NCI-H2227 treated with DMSO at 0.1 percent for 48 hours (cell line): ENCODE results near the gene NXN.
"Not testable (repeated sequence)": the region's sequence is repeated elsewhere in the genome, so short reads cannot be mapped to it uniquely, and the experiment has no call there.

Experiments
- DNase-seq: peaks from one replicate; lab custom pipeline; 2025; lab: John Stamatoyannopoulos, UW

Gene NXN

DNA sequence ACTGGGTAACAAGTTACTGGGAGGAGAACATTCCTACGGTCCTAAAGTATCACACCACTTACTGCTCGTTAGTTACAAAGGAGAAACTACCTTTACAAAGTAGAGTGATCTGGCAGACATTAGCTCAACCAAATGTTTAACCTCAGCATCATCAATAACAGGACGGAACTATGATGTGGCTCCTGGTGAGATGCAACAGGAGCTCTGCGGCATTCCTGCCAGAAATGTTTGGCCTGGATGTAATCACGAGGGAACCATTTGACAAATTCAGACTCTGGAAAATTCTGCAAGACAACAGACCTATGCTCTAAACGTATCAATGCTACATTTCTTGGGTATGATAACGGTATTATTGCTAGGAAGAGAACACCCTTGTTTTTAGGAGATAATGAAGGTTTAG lies 117.0 kb downstream of the NXN start:
- DNase-seq = no peak

DNA sequence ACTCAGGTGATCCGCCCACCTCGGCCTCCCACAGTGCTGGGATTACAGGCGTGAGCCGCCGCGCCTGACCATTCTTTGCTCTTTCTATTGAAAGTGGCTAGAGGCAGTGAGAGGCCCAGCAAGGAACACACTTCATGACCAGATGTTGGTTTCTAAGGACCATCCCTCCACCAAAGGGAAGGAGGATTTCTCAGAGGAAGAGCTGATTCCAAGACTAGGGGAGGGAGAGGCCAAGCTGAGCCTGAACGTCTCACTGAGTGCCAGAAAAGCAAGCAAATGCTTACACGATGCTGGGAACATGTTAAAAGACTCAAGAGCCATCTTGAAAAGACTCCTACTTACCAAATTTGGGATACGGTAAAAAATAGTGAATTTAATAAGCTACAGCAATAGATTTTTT lies 118.2 kb downstream of the NXN start:
- no peak for DNase-seq

DNA sequence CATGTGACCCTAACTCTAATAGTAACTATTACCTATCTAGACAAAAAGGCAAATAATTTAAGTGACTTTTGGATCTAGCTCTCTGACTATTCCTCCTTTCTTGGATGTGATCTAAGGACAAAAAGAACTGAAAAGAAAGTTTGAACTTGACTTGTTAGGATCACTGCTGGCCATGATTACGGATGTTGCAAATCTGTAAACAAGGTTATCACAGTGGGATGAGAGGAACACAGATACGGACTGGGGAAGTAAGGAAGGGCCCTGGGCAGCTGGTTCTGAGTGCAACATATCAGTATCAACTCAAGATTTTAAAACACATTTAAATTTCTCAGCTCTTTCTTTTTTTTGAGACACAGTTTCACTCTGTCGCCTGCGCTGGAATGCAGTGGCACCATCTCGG lies 118.8 kb downstream of the NXN start:
- DNase-seq = no peak

DNA sequence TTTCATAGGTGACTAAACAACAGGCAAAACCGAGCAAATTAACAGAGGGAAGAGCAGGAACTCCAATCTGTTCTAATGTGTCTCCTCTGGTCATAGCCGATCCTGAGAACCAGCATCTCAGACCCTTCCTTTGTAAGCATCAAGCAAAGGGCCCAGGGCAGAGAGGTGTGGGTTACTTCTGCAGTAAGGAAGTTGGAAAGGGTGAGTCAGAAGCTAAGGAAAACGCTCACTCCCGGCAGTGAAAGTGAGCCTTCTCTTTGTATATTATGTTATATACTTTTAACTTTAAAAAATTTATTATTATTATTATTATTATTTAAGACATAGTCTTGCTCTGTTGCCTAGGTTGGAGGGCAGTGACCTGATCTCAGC lies 119.8 kb downstream of the NXN start:
- DNase-seq = no peak

DNA sequence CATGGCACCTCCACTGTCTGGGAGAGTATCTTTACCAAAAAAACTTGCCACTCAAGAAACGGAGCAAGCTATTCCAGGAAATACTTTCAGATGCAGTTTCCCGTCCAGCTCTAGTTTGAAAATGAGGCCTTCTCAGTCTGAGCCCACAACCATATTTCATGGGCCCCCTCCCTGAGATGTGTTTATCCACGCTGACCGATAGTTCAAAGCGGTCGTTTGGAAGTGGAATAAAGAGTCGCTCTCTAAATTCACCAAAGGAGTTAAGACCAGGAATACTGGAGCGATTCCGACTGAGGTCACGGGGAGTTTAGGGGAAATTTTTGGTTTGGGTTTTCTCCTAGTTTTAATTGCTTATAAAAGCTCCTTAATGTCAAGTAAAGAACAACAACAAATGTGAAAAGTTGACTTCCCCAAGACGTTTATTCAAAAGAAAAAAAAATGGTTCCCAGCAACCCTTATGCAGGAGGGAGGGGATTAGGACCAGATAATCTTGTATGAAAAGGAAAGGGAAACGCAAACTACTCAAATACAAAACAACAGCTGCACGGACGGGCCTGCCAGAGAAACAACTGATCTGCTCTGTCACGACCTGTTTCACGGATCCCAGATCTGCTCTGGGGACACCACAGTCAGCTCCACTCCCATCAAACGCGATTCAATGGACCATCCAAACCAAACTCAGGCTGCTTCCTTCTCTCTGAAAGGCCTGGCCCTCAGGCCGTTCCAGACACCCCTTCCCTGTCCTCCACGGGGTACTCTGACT lies 120.3 kb downstream of the NXN start:
- DNase-seq = no peak

DNA sequence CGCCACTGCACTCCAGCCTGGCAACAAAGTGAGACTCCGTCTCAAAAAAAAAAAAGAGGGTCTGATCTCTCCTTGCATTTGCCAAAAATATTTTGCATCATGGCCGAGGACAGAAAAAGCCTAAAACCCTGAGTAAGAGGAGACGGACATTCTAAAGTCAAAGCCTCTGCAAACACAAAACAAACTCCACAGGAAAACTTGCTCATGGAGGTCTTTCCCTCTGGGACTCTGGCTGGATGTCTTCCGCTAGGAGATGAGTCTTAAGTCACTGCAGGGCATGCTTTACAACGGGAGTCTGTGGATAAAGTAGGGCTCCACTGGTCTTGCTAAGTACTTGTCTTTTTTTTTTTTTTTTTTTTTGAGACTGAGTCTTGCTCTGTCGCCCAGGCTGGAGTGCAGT lies 123.4 kb downstream of the NXN start:
- no peak for DNase-seq

DNA sequence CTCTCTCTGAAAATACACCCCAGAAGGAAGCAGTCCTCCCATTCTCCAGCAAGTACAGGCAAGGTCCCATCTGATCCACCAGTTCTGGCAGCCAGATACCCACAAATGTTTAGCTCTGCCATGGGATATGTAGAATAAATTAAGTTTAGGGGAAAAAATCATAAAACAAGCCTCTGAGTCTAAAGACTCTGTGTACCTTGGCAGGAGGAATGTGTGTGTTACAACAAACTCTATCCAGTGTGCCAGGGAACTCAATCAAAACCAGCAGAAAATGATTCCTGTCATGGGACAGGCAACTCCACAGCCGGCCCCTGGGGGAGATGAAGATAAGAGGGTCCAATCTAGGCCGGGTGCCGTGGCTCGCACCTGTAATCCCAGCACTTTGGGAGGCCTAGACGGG lies 124.0 kb downstream of the NXN start:
- no peak for DNase-seq

DNA sequence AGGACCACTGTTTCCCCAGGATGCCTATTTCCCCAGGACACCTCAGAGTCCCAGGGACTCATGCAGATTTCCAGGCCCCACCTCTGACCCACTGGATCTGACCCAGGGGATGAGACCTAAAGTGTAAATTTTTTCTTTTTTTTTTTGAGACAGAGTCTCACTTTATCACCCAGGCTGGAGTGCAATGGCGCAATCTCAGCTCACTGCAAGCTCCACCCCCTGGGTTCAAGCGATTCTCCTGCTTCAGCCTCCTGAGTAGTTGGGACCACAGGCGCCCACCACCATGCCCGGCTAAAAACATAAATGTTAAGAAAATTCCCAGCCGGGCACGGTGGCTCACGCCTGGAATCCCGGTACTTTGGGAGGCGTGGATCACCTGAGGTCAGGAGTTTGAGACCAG lies 126.7 kb downstream of the NXN start:
- DNase-seq = not testable (repeated sequence)

DNA sequence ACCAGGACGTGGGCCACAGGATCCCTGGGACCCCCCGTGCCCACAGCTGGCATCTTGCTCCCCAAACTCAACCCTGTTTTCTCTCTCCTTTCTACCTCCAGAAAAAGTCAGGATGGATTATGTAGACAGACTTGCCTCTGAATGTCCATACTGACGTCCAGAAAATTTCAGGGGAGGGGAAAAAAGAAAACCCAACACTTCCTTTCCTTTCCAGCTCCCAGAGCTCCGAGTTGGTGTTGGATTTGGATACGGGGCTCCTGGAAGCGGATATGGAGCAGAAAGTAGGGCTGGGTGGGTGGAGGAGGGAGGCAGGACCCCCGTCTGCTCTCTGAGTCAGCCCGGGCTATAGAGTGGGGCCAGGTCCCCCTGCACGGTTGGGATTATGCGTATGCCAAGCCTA lies 127.2 kb downstream of the NXN start:
- DNase-seq = no peak

DNA sequence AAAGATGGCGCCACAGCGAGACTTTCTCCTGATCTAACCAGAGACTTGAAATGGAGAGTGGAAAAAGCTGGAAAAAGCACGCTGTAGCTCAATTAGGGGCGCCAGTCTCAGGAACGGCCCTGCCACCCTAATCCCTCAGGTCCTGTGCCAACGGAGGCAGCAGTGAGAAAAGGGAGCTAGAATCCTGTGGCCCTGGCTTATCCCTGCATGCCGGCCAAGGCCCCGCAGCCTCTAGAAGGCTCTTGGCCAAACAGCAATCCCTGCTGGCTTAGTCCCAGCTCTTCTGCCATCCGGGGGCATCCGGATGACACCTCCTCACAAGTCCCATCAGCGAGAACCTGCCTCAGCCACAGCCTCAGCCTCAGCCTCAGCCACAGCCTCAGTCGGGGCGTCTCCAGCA lies 127.7 kb downstream of the NXN start:
- no peak for DNase-seq

DNA sequence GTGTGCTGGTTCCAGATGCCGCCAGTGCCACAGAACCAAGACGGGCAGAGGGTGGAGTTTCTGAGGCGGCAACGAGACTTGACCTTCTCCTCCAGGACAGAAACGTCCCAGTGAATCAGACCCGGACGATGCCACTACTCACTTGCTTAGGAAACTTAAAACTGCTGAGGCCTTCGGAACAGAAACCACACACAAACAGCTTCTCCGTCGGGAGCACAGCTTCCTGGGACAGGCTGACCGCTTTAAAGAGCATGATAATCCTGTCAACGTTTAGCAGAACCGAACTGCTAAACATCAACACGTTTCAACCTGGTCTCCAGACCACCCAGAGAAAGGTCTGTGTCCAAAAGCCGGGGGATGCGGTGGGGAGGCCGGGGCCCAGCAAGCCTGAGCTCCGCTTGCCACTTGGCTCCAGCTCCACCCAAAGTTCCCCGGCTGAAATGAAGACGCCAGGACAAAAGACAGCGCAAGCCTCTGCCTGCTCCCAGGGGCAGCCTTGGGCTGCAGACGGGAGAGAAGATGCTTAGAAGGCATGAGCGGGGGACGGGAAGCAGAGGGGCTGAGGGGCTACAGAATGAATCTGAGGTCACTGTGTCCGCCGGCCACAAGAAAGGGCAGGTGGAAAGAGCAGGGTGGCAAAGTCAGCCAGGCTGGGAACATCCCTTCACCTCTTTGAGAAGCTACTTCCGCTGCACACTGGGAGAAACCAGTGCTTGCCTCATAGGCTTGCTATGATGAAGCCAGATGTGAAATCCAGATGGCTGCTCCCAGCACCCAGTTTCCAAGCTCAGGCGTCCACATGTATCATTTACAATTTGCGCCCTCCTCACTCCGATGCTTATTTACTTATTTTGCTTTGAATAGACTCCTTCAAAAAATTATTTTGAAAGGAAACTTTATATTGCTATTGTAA lies 128.5 kb downstream of the NXN start:
- DNase-seq = no peak

DNA sequence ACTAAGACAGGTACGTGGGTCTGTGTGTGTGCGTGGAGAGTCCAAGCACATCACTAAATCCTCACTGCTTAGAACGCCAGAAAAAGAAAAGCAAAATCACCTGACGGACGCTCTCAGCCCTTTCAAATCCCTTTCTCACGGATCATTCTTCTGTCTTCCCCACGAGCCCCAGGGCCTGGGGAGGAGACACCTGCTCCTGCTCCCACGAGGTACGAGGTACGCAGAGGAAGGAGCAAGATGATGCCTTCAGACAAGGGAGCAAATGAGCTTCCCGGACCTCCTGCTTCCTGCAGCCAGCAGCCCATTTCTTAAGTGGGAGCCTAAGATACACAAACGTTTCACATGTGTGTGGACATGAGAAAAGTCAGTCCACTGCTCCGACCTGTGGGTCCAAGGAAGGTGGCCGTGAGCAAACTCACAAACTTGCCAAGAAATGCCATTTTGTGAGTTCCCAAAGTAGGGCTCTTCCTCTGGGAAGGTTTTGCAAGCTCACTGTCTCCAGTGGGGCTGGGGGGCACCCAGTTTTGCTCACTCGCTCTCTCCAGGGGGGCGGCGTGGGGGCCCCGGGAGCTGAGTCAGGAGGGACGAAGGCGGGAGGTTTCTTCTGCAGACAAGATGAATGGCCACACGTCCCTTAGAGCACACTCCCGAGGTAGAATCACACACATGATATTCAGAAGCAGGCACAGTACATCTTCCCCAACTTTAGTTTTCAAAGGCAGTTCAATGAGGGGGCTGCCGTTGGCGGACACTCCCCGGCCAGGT lies 129.3 kb downstream of the NXN start:
- no peak for DNase-seq

DNA sequence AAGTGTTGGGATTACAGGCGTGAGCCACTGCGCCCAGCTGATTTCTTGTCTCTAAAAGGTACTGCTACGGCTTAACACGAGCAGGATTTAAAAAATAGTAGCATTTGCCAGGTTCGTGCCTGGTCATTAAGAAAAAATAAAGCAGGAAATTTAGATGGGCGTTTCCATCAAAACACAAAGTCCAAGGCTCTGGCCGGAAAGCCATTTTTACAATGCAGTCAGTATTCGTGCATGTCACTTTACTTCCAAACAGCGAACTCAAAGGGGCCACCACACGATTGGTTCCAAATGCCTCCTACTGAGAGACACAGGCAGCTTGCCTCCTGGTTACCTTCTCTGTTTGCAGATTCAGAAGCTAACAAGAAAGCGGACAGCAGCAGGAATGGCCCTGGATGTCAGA lies 131.2 kb downstream of the NXN start:
- DNase-seq = no peak

DNA sequence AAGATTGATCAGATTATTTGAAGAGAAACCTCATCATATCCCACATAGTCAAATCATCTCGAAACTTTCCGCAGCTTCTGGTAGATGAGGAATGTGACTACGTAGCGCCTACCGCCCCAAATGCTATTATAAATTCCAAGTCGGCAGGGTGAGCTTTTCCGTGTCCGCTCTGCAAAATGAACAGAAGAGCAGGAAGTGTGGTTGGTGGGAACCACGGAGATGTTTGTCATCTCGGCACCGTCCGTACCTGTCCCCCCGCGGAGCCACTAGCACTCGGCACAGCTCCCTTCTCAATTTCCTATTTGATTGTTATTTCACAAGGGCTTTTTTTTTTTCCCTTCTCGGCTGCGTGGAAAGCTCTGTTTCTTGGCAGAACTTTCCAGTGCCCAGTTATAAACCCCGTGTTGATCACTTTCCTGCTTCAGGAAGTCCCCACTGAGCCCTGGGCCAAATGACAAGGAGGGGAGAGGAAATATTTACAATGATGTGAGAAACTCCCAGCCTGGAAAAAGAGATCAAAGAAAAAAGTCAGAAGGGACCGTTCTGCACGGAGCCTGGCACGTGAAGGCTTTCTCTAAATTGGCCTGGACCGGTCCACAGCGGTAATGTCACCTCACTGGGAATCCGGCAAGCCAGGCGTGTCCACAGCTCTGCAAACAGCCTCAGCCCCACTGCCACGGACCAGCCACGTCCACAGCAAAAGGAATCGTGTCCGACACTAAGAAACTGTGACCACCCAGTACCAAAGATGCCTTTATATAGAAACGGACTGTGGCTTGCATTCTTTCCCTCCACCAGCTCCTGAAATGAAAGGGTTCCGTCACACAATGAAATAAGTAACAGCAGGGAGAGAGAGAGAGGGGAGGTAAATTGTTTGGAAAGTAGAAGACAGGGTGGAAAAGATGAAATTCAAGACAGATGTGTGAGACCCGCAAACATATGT lies 132.4 kb downstream of the NXN start:
- no peak for DNase-seq

DNA sequence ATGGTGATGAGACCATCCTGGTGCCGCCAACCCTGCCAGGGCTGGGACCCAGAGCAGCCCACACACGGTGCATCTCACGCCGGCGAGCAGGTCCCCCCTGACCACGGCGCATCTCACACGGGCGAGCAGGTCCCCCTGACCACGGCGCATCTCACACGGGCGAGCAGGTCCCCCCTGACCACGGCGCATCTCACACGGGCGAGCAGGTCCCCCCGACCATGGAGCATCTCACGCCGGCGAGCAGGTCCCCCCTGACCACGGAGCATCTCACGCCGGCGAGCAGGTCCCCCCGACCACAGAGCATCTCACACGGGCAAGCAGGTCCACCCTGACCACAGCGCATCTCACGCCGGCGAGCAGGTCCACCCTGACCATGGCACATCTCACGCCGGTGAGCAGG lies 138.3 kb downstream of the NXN start:
- DNase-seq = no peak

DNA sequence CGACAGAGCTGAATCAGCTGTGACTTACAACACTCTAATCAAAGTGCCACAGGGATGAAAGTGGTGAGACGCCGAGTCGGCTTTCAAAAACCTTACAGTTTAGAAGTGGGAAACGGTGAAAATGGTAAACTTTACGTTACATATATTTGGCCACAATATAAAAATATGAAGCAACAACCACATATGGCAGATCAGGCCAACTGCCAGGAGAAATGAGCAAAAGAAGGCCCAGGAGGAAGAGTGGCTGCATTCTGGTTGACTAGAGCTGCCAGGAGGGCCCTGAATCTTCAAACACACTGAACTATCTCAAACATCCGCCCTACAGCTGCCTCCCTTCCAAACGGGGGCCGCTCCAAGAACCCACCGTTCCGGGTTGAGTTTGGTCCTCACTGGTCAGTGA lies 141.1 kb downstream of the NXN start:
- no peak for DNase-seq

DNA sequence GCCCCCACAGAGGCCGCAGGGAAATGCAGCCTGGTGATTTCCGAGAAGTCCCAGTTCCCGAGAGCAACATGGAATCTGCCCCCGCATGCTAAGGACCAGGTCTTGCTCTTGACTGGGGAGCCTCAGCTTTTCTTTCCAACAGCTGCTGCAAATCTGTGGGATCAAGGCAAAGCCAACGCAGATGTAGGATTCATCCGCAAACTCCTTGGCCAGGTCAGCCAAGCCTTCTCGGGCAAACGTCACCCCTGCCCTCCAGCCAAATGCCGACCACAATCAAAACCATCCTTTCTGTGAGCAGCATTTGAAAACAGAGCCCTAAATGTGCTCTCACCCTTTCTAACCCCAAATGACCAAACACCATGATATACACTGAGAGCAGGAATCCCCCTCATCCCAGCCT lies 143.4 kb downstream of the NXN start:
- no peak for DNase-seq

DNA sequence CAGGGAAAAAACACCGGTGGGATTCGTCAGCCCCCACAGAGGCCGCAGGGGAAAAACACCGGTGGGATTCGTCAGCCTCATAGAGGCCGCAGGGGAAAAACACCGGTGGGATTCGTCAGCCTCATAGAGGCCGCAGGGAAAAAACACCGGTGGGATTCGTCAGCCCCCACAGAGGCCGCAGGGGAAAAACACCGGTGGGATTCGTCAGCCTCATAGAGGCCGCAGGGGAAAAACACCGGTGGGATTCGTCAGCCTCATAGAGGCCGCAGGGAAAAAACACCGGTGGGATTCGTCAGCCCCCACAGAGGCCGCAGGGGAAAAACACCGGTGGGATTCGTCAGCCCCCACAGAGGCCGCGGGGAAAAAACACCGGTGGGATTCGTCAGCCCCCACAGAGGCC lies 143.9 kb downstream of the NXN start:
- not testable (repeated sequence) for DNase-seq

DNA sequence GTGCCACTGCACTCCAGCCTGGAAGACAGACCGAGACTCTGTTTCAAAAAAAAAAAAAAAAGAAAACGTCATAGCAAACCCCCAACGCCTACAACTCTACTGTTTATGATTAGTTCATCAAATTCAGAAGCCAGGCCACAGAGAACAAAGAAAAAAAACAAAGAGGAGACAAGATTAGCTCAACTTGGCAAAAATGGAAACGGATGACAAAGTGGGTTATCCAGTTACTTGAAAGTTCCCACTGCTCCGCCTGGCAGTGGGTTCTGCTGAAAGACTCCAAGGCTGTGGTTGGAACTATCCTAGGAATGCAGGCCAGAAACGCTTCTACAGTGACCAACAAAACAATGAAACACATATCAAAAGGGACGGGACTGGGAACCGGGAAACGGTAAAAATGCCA lies 144.3 kb downstream of the NXN start:
- DNase-seq = no peak

DNA sequence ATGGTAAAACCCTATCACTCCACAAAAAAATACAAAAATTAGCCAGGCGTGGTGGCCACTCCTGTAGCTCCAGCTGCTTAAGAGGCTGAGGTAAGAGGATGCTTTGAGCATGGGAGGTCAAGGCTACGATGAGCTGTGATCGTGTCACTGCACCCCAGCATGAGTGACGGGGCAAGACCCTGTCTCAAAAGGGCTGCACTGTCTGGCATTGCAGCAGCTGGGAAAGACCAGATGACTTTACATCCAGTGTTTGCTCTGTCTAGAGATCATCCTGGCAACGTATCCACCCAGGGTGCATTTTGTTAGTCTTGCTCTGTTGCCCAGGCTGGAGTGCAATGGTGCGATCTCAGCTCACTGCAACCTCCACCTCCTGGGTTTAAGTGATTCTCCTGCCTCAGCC lies 145.4 kb downstream of the NXN start:
- DNase-seq = no peak

DNA sequence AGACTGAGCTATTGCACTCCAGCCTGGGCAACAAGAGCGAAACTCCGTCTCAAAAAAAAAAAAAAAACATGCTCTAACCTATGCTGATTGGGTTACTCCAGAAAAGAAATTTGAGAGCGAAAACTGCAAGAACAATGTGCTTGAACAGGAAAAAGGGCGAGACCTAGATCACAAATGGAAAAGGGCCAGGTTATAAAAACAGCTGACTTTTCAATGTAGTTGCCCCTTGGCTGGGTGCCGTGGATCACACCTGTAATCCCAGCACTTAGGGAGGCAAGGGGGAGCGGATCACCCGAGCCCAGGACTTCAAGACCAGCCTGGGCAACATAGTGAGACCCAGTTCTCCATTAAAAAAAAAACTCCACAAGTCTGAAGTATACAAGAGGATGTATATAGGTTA lies 148.6 kb downstream of the NXN start:
- DNase-seq = no peak

DNA sequence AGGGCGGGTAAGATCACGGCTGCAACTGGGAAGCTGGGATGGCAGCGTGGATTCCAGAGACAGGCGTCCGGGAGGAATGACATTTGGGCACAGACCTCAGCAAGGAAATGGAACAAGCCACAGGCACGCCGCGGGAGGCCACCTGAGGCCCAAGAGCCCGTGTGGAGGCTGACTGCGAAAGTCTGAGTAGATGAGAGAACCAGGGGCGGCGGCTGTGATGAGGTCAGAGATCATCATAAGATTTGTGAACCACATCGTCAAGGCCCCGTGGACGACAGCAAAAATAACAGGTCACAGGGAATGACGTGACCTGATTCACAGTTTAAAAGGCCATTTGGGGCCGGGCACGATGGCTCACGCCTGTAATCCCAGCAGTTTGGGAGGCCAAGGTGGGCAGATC lies 149.2 kb downstream of the NXN start:
- DNase-seq = no peak
